GM10847 (cell line): ENCODE measurements around the gene MEIOC.

ENCODE experiments used
- POLR2A ChIP-seq: IDR thresholded peaks from 2 replicates; pipeline ENCODE4 v1.6.1; 2011; ENCODE audit not compliant: insufficient read length; ENCODE audit errors: extremely low read depth

Gene MEIOC

GRCh38 chr17:44688200-44688599, 31.9 kb downstream of the MEIOC start:
- no peak for TF ChIP-seq POLR2A

GRCh38 chr17:44688675-44689476, 32.6 kb downstream of the MEIOC start:
- no peak for TF ChIP-seq POLR2A

- TF ChIP-seq POLR2A = peak; percentile 90
Measured at GRCh38 chr17:44689477-44690217, 33.4 kb downstream of the MEIOC start, which contains the start of gene CCDC43. Gene CCDC43, minus strand, starts transcription at chr17:44689776. Its CDS starts 23 bp downstream, at chr17:44689753.

GRCh38 chr17:44693609-44694008, 37.3 kb downstream of the MEIOC start:
- no peak for TF ChIP-seq POLR2A

GRCh38 chr17:44707755-44708400, 51.6 kb downstream of the MEIOC start:
- no peak for TF ChIP-seq POLR2A

- TF ChIP-seq POLR2A = peak; percentile 36
Measured at GRCh38 chr17:44708401-44709263, 52.4 kb downstream of the MEIOC start, which contains the start of gene DBF4B. Gene DBF4B, plus strand, starts transcription at chr17:44708665. Its CDS starts 156 bp downstream, at chr17:44708821.

GRCh38 chr17:44719444-44719843, 63.2 kb downstream of the MEIOC start:
- no peak for TF ChIP-seq POLR2A

- TF ChIP-seq POLR2A = no peak
Measured at GRCh38 chr17:44722254-44722653, 66.0 kb downstream of the MEIOC start.
